Right lobe of liver (tissue), 4 donors: ENCODE results near the gene TWNK.

Source experiments
- CTCF ChIP-seq, 4 donors: fragments of 200-600 bp in 3 of 4; fragments of 450-650 bp in 1 of 4; IDR thresholded peaks; one replicate each; pipeline versions ENCODE4 v1.5.1 to v1.8.0; 2016 to 2022; ENCODE audit warnings: antibody characterized with exemption in 4 of 4, mild to moderate bottlenecking in 2 of 4
- POLR2A ChIP-seq: fragments of 450-650 bp; IDR thresholded peaks from one replicate; pipeline ENCODE4 v1.6.1; 2017; ENCODE audit warnings: antibody characterized with exemption, mild to moderate bottlenecking
- donor health status: DM: no; HTN: no; CAD: no.
- donor health status: DM: no; HTN: no; CAD: no.
- donor health status: DM: no; HTN: yes; CAD: no.

GRCh38 chr10:101033276-101033675, 45.9 kb downstream of the TWNK start:
- TF ChIP-seq CTCF (IDR thresholded peaks at IDR 0.05), result no peak
- TF ChIP-seq POLR2A, result no peak
